Nephron progenitor cell (in vitro differentiated cells): ENCODE data around the gene BBS9.

ENCODE experiments used
- DNase-seq: peaks from one replicate; pipeline ENCODE4 v3.0.0; 2021
- H3K27ac Mint-ChIP-seq: 2 replicates; pipeline ENCODE4 v1.8.0; 2021; ENCODE audit warnings: mild to moderate bottlenecking, moderate library complexity, mixed read lengths
- H3K27me3 Mint-ChIP-seq: 2 replicates; pipeline ENCODE4 v1.8.0; 2021; ENCODE audit warnings: mild to moderate bottlenecking, low read depth, mixed read lengths; ENCODE audit not compliant: poor library complexity
- H3K36me3 Mint-ChIP-seq: 2 replicates; pipeline ENCODE4 v1.8.0; 2021; ENCODE audit warnings: low read depth, mixed read lengths
- H3K4me1 Mint-ChIP-seq: 2 replicates; pipeline ENCODE4 v1.8.0; 2021; ENCODE audit warnings: mixed read lengths
- H3K4me3 Mint-ChIP-seq: 2 replicates; pipeline ENCODE4 v1.8.0; 2021; ENCODE audit warnings: mild to moderate bottlenecking, moderate library complexity, mixed read lengths
- H3K9me3 Mint-ChIP-seq: 2 replicates; pipeline ENCODE4 v1.8.0; 2021; ENCODE audit warnings: mild to moderate bottlenecking, moderate library complexity, mixed read lengths
- TF ChIP-seq, protein P1 (sequence below): fragments of 200-600 bp; sonication (generic); IDR thresholded peaks from 2 replicates; pipeline ENCODE4 v1.5.0; 2021; ENCODE audit warnings: antibody characterized with exemption

BBS9 gene

DNA sequence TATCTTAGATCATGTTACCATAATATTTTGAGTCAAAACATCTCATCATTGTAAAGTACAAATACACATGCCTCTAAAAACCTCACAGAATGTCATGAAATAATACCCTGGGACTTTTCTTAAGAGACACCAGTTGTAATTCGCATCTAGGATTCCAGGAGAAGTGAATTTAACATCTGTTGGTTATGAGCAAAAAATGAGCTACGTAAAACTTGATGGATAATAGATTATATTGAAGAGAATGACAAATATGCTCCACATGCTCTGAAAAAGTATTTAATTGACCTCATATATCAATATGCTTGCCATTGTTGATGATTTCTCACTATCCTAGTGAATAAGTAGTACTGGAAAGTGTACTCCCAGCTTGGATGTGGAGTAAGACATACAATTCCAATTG, 227.0 kb downstream of the BBS9 start:
- TF ChIP-seq, protein P1, sequence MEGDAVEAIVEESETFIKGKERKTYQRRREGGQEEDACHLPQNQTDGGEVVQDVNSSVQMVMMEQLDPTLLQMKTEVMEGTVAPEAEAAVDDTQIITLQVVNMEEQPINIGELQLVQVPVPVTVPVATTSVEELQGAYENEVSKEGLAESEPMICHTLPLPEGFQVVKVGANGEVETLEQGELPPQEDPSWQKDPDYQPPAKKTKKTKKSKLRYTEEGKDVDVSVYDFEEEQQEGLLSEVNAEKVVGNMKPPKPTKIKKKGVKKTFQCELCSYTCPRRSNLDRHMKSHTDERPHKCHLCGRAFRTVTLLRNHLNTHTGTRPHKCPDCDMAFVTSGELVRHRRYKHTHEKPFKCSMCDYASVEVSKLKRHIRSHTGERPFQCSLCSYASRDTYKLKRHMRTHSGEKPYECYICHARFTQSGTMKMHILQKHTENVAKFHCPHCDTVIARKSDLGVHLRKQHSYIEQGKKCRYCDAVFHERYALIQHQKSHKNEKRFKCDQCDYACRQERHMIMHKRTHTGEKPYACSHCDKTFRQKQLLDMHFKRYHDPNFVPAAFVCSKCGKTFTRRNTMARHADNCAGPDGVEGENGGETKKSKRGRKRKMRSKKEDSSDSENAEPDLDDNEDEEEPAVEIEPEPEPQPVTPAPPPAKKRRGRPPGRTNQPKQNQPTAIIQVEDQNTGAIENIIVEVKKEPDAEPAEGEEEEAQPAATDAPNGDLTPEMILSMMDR, result no peak
- Mint-ChIP-seq H3K36me3 (peaks cover 5% of the 10 kb centered on the region), H3K27me3 (no peaks in the 10 kb centered on the region), H3K9me3 (no peaks in the 10 kb centered on the region), H3K4me3 (no peak overlapping the region), H3K27ac (no peak overlapping the region), H3K4me1 (peaks cover 13% of the 10 kb centered on the region)
- no peak for DNase-seq

DNA sequence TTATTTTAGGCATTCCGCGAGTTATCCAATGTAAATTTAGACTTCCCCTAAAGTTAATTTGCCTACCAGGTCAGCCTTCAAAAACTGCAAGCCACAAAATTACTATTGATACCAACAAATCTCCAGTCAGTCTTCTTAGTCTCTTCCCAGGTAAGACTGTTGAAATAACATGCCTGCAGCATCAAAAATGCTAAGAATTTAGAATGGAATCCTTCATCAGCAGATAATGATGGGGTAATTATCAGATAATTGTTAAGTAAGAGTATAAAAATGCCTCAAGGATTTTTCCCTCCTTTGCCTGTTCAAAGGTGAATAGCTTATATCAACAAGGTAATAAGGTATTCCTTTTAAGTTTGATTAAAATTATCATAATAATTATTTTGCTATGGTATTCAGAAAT, 228.5 kb downstream of the BBS9 start:
- Mint-ChIP-seq H3K27me3 (no peaks in the 10 kb centered on the region), H3K36me3 (no peaks in the 10 kb centered on the region), H3K4me1 (peaks cover 13% of the 10 kb centered on the region), H3K27ac (no peak overlapping the region), H3K4me3 (no peak overlapping the region), H3K9me3 (no peaks in the 10 kb centered on the region)
- DNase-seq, result no peak
- TF ChIP-seq, protein P1, result no peak

DNA sequence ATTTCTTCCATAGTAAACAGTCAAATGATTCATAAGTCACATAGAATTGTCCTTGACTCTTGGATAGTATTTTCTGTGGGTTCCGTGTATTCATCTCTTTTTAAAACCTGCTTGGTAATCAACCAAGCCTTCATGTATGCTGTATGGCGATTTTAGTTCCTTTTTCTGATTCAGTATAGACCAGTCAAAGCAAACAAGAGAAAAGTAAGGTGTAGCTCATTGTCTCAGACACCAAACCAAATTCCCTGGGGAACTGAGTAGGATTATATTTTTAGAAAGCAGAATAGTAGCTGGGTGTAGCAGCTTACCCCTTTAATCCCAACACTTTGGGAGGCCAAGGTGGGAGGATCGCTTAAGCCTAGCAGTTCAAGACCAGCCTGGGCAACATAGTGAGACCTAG, 240.5 kb downstream of the BBS9 start:
- Mint-ChIP-seq H3K4me3 (no peak overlapping the region), H3K36me3 (peaks cover 9% of the 10 kb centered on the region), H3K4me1 (no peaks in the 10 kb centered on the region), H3K27me3 (peaks cover 5% of the 10 kb centered on the region), H3K9me3 (no peaks in the 10 kb centered on the region), H3K27ac (no peak overlapping the region)
- DNase-seq, result no peak
- TF ChIP-seq, protein P1, result no peak

DNA sequence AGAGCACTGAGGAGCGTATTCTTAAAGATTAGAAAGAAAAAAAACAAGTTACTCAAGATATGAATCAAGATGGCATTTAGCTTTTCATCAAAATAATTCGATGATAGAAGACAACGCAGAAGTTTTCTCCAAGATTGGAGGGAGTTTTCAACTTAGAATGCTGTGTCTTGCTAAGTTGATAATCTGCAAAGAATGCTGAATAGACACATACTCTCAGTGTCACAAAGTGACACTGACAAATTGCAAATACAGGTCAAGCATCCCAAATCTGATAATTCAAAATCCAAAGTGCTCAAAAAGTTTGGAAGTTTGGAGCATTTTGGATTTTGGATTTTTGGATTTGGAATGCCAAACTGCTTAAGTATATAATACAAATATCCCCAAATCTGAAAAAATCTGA, 243.8 kb downstream of the BBS9 start:
- Mint-ChIP-seq H3K4me3 (no peak overlapping the region), H3K9me3 (peaks cover 16% of the 10 kb centered on the region), H3K36me3 (peaks cover 19% of the 10 kb centered on the region), H3K27me3 (no peaks in the 10 kb centered on the region), H3K4me1 (no peaks in the 10 kb centered on the region), H3K27ac (no peak overlapping the region)
- TF ChIP-seq, protein P1, result no peak
- DNase-seq, result no peak

DNA sequence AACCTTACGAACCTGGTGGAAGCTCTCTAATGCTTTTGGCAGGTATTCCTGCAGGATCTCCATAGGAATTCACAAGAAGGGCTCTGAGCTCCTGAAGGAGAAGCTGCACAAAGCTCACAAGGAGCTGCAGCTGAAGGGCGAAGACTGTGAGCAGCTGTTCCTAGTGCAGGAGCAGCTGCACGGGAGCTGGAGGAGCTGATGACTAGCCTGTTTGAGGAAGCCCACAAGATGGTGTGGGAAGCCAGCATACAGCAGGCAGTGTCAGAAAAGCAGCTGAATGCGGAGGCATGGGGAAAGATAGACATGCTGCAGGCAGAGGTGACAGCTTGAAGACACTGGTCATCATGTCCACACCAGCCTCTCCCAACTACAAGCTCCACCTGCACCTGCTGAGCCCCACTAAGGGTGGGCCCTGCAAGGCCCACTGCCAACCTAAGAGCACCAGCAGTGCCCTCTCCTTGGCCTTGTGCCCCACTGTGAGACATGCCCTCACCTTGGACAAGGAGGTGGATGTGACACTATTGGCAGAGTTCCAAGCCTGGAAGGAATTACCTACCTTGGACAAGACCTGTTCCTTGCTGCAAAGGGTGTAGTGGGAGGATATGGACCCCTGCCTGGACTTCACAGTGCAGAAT, 250.6 kb downstream of the BBS9 start:
- Mint-ChIP-seq H3K36me3 (peaks cover 14% of the 10 kb centered on the region), H3K27ac (no peak overlapping the region), H3K4me3 (no peak overlapping the region), H3K27me3 (no peaks in the 10 kb centered on the region), H3K4me1 (peaks cover 11% of the 10 kb centered on the region), H3K9me3 (peaks cover 16% of the 10 kb centered on the region)
- no peak for DNase-seq
- TF ChIP-seq, protein P1, result no peak

DNA sequence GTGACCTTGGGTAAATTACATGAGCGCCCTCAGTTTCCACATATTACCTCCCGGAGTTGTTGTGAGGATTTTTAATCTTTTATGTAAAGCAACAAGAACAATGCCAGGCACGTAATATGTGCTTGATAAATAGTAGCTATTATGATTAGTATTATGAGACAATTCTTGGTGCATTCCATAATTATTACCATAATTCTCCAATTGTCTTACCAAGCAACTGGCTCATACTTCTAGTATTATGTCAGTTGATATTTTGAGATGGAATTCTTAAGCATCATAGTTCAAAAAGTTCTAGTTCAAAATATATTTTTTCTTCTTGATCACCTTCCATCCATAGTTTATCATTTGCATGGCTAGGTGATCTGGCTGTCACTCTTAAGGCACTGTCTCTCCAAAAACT, 259.0 kb downstream of the BBS9 start:
- Mint-ChIP-seq H3K4me1 (peaks cover 11% of the 10 kb centered on the region), H3K4me3 (no peak overlapping the region), H3K36me3 (peaks cover 11% of the 10 kb centered on the region)

More for the DNA sequence above, 259.0 kb downstream of the BBS9 start:
- H3K27ac Mint-ChIP-seq, result no peak overlapping the region
- TF ChIP-seq, protein P1, result no peak
- no peaks in the 10 kb centered on the region for H3K27me3 Mint-ChIP-seq
- DNase-seq, result no peak
- no peaks in the 10 kb centered on the region for H3K9me3 Mint-ChIP-seq
